ENCODE results near the gene TMEM163.

The TMEM163 gene

GRCh38 chr2:134716721-134717243, 2.0 kb downstream of the TMEM163 start:
- Histone ChIP-seq H3K36me3 (ENCODE audit: insufficient read depth, low read length) (no peaks in the 10 kb centered on the region), H3F3A (ENCODE audit: insufficient read depth, low read length) (no peaks in the 10 kb centered on the region), H3K4me2 (ENCODE audit: low read length) (no peak overlapping the region), H3K9ac (ENCODE audit: low read length) (no peak overlapping the region), H3K79me2 (ENCODE audit: insufficient read depth, low read length) (no peaks in the 10 kb centered on the region), H3K4me1 (ENCODE audit: insufficient read depth, low read length, severe bottlenecking) (peaks cover 6% of the 10 kb centered on the region), H3K9me3 (ENCODE audit: low read length) (no peaks in the 10 kb centered on the region), H3K9me2 (ENCODE audit: low read depth, low read length) (no peaks in the 10 kb centered on the region), H4K20me1 (ENCODE audit: insufficient read depth, low read length) (no peaks in the 10 kb centered on the region), H3K27me3 (ENCODE audit: insufficient read depth, low read length) (peaks cover 11% of the 10 kb centered on the region; the same call in 1 of the 2 replicates), H2AFZ (ENCODE audit: low read length) (no peak overlapping the region), H3K4me3 (ENCODE audit: low read depth, low read length, poor library complexity, severe bottlenecking) (no peak overlapping the region), H3K27ac (ENCODE audit: low read depth, low read length, poor library complexity, severe bottlenecking) (no peak overlapping the region)
- TF ChIP-seq EZH2 (IDR thresholded peaks at IDR 0.05; ENCODE audit: borderline replicate concordance, low read length): no peak
- TF ChIP-seq, protein P1, sequence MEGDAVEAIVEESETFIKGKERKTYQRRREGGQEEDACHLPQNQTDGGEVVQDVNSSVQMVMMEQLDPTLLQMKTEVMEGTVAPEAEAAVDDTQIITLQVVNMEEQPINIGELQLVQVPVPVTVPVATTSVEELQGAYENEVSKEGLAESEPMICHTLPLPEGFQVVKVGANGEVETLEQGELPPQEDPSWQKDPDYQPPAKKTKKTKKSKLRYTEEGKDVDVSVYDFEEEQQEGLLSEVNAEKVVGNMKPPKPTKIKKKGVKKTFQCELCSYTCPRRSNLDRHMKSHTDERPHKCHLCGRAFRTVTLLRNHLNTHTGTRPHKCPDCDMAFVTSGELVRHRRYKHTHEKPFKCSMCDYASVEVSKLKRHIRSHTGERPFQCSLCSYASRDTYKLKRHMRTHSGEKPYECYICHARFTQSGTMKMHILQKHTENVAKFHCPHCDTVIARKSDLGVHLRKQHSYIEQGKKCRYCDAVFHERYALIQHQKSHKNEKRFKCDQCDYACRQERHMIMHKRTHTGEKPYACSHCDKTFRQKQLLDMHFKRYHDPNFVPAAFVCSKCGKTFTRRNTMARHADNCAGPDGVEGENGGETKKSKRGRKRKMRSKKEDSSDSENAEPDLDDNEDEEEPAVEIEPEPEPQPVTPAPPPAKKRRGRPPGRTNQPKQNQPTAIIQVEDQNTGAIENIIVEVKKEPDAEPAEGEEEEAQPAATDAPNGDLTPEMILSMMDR (IDR thresholded peaks at IDR 0.05; ENCODE audit: low read length): no peak

- H3K4me3 ChIP-seq (ENCODE audit: low read depth, low read length, poor library complexity, severe bottlenecking): no peak overlapping the region
- no peak overlapping the region for H3K9ac ChIP-seq (ENCODE audit: low read length)
- no peak overlapping the region for H3K4me2 ChIP-seq (ENCODE audit: low read length)
- H3K4me1 ChIP-seq (ENCODE audit: insufficient read depth, low read length, severe bottlenecking): peaks cover 6% of the 10 kb centered on the region
- H2AFZ ChIP-seq (ENCODE audit: low read length): no peak overlapping the region
- H3K79me2 ChIP-seq (ENCODE audit: insufficient read depth, low read length): no peaks in the 10 kb centered on the region
- peaks cover 11% of the 10 kb centered on the region; the same call in 1 of the 2 replicates for H3K27me3 ChIP-seq (ENCODE audit: insufficient read depth, low read length)
- H4K20me1 ChIP-seq (ENCODE audit: insufficient read depth, low read length): no peaks in the 10 kb centered on the region
- H3K9me2 ChIP-seq (ENCODE audit: low read depth, low read length): no peaks in the 10 kb centered on the region
- no peaks in the 10 kb centered on the region for H3K9me3 ChIP-seq (ENCODE audit: low read length)
- TF ChIP-seq, protein P1 (IDR thresholded peaks at IDR 0.05; ENCODE audit: low read length): no peak
- TF ChIP-seq EZH2 (IDR thresholded peaks at IDR 0.05; ENCODE audit: borderline replicate concordance, low read length): no peak
- H3K27ac ChIP-seq (ENCODE audit: low read depth, low read length, poor library complexity, severe bottlenecking): no peak overlapping the region
- no peaks in the 10 kb centered on the region for H3F3A ChIP-seq (ENCODE audit: insufficient read depth, low read length)
- H3K36me3 ChIP-seq (ENCODE audit: insufficient read depth, low read length): no peaks in the 10 kb centered on the region
Observed at GRCh38 chr2:134715932-134716643, 2.7 kb downstream of the TMEM163 start.

- H3K4me1 ChIP-seq (ENCODE audit: insufficient read depth, low read length, severe bottlenecking): peaks cover 2% of the 10 kb centered on the region
- peaks cover 11% of the 10 kb centered on the region; the same call in 1 of the 2 replicates for H3K27me3 ChIP-seq (ENCODE audit: insufficient read depth, low read length)
- H2AFZ ChIP-seq (ENCODE audit: low read length): no peak overlapping the region
- no peak overlapping the region for H3K9ac ChIP-seq (ENCODE audit: low read length)
- H3K9me2 ChIP-seq (ENCODE audit: low read depth, low read length): no peaks in the 10 kb centered on the region
- TF ChIP-seq, protein P1 (IDR thresholded peaks at IDR 0.05; ENCODE audit: low read length): no peak
- TF ChIP-seq EZH2 (IDR thresholded peaks at IDR 0.05; ENCODE audit: borderline replicate concordance, low read length): no peak
- no peak overlapping the region for H3K4me3 ChIP-seq (ENCODE audit: low read depth, low read length, poor library complexity, severe bottlenecking)
- H3K4me2 ChIP-seq (ENCODE audit: low read length): no peak overlapping the region
- no peak overlapping the region for H3K27ac ChIP-seq (ENCODE audit: low read depth, low read length, poor library complexity, severe bottlenecking)
- no peaks in the 10 kb centered on the region for H3K9me3 ChIP-seq (ENCODE audit: low read length)
- no peaks in the 10 kb centered on the region for H4K20me1 ChIP-seq (ENCODE audit: insufficient read depth, low read length)
- H3K79me2 ChIP-seq (ENCODE audit: insufficient read depth, low read length): no peaks in the 10 kb centered on the region
- no peaks in the 10 kb centered on the region for H3F3A ChIP-seq (ENCODE audit: insufficient read depth, low read length)
- no peaks in the 10 kb centered on the region for H3K36me3 ChIP-seq (ENCODE audit: insufficient read depth, low read length)
Observed at GRCh38 chr2:134714228-134714627, 4.6 kb downstream of the TMEM163 start.

All from OCI-LY1 (cell line).